A549 (cell line): ENCODE data around the gene GRHL1. TPM values are rescaled to one million over a fixed set of nuclear protein-coding genes. Genes with fewer than 3 reads are reported as not detected.
"Not testable (repeated sequence)": the region's sequence is repeated elsewhere in the genome, so short reads cannot be mapped to it uniquely, and the experiment has no call there.

Experiments
- ATAC-seq, 2 experiments: fragments of 200-7000 bp in 1 of 2; fragments of >200 bp in 1 of 2; cut with Nextera tagmentation in 1 of 2; cut with Tn5 transposase in 1 of 2; 3 replicates each; pipeline versions ENCODE4 v1.8.0 to v1.9.1; 2018 to 2020; ENCODE audit warnings: mild to moderate bottlenecking in 1 of 2, moderate library complexity in 1 of 2
- CTCF ChIA-PET: fragments of 300-600 bp; sonication (Branson Sonifier 250); formaldehyde crosslinking; extraction: SDS; loops from one replicate; lab custom pipeline; 2021; ENCODE audit warnings: antibody characterized with exemption, inconsistent platforms; lab: Yijun Ruan, JAX
- POLR2A ChIA-PET: fragments of 350-600 bp; formaldehyde crosslinking; extraction: SDS; loops from one replicate; lab custom pipeline; 2021; ENCODE audit warnings: antibody characterized with exemption, inconsistent platforms; lab: Yijun Ruan, JAX
- DNase-seq, 2 experiments: peaks; one replicate each; pipeline versions ENCODE4 v3.0.0 to v3.0.0-alpha.2; 2011 to 2016; ENCODE audit warnings: low read depth in 1 of 2, low spot score in 1 of 2
- FAIRE-seq: peaks from 2 replicates; lab custom pipeline; 2011; peaks lifted over from hg19 to GRCh38; lab: Jason Lieb, UNC
- H3K27ac ChIP-seq, 2 experiments: fragments of >200 bp; sonication (Bioruptor Twin); formaldehyde crosslinking; 3 replicates each; pipeline ENCODE4 v1.5.1; 2016 to 2017
- H3K4me1 ChIP-seq: fragments of >200 bp; sonication (Bioruptor Twin); formaldehyde crosslinking; 3 replicates; pipeline ENCODE4 v1.6.1; 2016
- H3K4me2 ChIP-seq: fragments of >200 bp; sonication (Bioruptor Twin); formaldehyde crosslinking; 3 replicates; pipeline ENCODE4 v1.6.1; 2016
- H3K4me3 ChIP-seq: fragments of >200 bp; sonication (Bioruptor Twin); formaldehyde crosslinking; 3 replicates; pipeline ENCODE4 v1.5.1; 2016
- H3K9me3 ChIP-seq: fragments of >200 bp; sonication (Bioruptor Twin); formaldehyde crosslinking; 3 replicates; pipeline ENCODE4 v1.6.1; 2016
- BHLHE40 ChIP-seq: IDR thresholded peaks from 2 replicates; pipeline ENCODE4 v1.6.1; 2012; ENCODE audit warnings: low read depth, low read length, inconsistent platforms
- CBX8 ChIP-seq: fragments of 200-600 bp; sonication (generic); IDR thresholded peaks from 2 replicates; pipeline ENCODE4 v1.6.1; 2016
- CEBPB ChIP-seq, 2 experiments: fragments of >200 bp in 1 of 2; sonication (Bioruptor Twin) in 1 of 2; formaldehyde crosslinking in 1 of 2; IDR thresholded peaks; 2 replicates each; pipeline ENCODE4 v1.6.1; 2012 to 2016
- CHD2 ChIP-seq: fragments of 150-350 bp; IDR thresholded peaks from 2 replicates; pipeline ENCODE4 v1.6.1; 2014; ENCODE audit warnings: low read length; ENCODE audit not compliant: partially characterized antibody
- EHMT2 ChIP-seq: fragments of 200-600 bp; sonication (generic); IDR thresholded peaks from 2 replicates; pipeline ENCODE4 v1.6.1; 2016; ENCODE audit warnings: antibody characterized with exemption, low read depth, mild to moderate bottlenecking, moderate library complexity
- EP300 ChIP-seq, 2 experiments: fragments of >200 bp; sonication (Bioruptor Twin); formaldehyde crosslinking; IDR thresholded peaks; 2 replicates in 1 of 2; 3 replicates in 1 of 2; pipeline ENCODE4 v1.6.1; 2016 to 2017
- ESRRA ChIP-seq: fragments of 150-350 bp; IDR thresholded peaks from 2 replicates; pipeline ENCODE4 v1.6.1; 2014; ENCODE audit warnings: mild to moderate bottlenecking, low read length, borderline replicate concordance
- FOSB ChIP-seq: fragments of 250-450 bp; sonication (Bioruptor Pico); IDR thresholded peaks from 2 replicates; pipeline ENCODE4 v1.5.0; 2020; ENCODE audit warnings: mild to moderate bottlenecking, moderate library complexity
- HES2 ChIP-seq: fragments of >200 bp; sonication (Bioruptor Twin); formaldehyde crosslinking; IDR thresholded peaks from 2 replicates; pipeline ENCODE4 v1.6.1; 2016
- HOXB13 ChIP-seq: fragments of 250-450 bp; sonication (Bioruptor Pico); IDR thresholded peaks from 2 replicates; pipeline ENCODE4 v1.5.0; 2020; ENCODE audit warnings: low read depth, mild to moderate bottlenecking, moderate library complexity
- NR3C1 ChIP-seq: fragments of >200 bp; sonication (Bioruptor Twin); formaldehyde crosslinking; IDR thresholded peaks from 3 replicates; pipeline ENCODE4 v1.6.1; 2017
- RFX5 ChIP-seq: fragments of 450-650 bp; IDR thresholded peaks from 2 replicates; pipeline ENCODE4 v1.7.1; 2014; ENCODE audit warnings: antibody characterized with exemption, mild to moderate bottlenecking, moderate library complexity
- RNF2 ChIP-seq: fragments of 200-600 bp; sonication (generic); IDR thresholded peaks from 2 replicates; pipeline ENCODE4 v1.6.1; 2016; ENCODE audit warnings: low read depth, mild to moderate bottlenecking, antibody characterized with exemption, moderate library complexity, borderline replicate concordance
- TFCP2L1 ChIP-seq: fragments of 250-450 bp; sonication (Bioruptor Pico); IDR thresholded peaks from 2 replicates; pipeline ENCODE4 v1.5.0; 2021; ENCODE audit warnings: mild to moderate bottlenecking
- WGBS: methylation state at CpG from one replicate; pipeline ENCODE4 v1.1.6; 2017; ENCODE audit errors: missing lambda C conversion rate; 5-methylcytosine and 5-hydroxymethylcytosine counted together
- polyA plus RNA-seq, 4 experiments: library from polyadenylated mRNA; depleted of rRNA in 3 of 4; stranded (reverse); fragments of >200 nt; fragmentation: RNase III in 1 of 4; extraction: RNeasy Plus Mini Kit Qiagen cat#74134 plus additional on column Dnase treatment in 1 of 4; gene quantifications; 2 replicates in 3 of 4; 3 replicates in 1 of 4; pipeline ENCODE4 v1.2.3, GENCODE V29; 2011 to 2017
- TF ChIP-seq, protein P1 (sequence below): IDR thresholded peaks from 2 replicates; pipeline ENCODE4 v1.6.1; 2012
- TF ChIP-seq, protein P2 (sequence below): fragments of >200 bp; sonication (Bioruptor Twin); formaldehyde crosslinking; IDR thresholded peaks from 3 replicates; pipeline ENCODE4 v1.5.1; 2016

GRHL1 gene
- polyA plus RNA-seq, 2 of the 4 experiments (the other 2 are of a cell fraction), result 0.68 to 1.2 TPM

- ATAC-seq, result no peak
These were observed 78.4 kb downstream of the GRHL1 start for GRCh38 chr2:10029875-10030223.

DNA sequence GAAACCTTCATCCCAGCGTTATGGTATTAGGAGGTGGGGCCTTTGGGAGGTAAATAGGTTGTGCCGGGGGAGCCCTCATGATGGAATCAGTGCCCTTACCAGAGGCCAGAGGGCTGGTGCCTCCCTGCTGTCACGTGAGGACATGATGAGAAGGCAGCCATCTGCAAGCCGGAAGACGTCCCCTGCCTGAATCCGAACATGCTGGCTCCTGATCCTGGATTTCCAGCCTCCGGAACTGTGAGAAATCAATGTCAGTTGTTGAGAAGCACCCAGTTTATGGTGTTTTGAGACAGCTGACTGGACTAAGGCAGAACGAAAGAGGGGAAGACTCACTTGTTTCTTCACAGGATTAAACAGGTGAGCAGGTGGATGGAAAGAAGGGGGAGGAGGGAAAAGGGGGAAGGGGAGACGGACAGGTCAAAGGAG lies 78.8 kb downstream of the GRHL1 start:
- H3K4me1 ChIP-seq, result no peaks in the 10 kb centered on the region
- H3K4me2 ChIP-seq, result no peak overlapping the region
- POLR2A ChIA-PET, result no interaction called here
- no peaks in the 10 kb centered on the region for H3K9me3 ChIP-seq
- TF ChIP-seq FOSB (CRISPR knock-in tag) (no peak), EP300 (IDR thresholded peaks at IDR 0.05) (no peak), CHD2 (no peak), ESRRA (no peak), NR3C1 (no peak), EHMT2 (no peak), RNF2 (no peak), CEBPB (IDR thresholded peaks at IDR 0.05) (no peak), TFCP2L1 (no peak), RFX5 (no peak), CBX8 (no peak)
- TF ChIP-seq, protein P1, sequence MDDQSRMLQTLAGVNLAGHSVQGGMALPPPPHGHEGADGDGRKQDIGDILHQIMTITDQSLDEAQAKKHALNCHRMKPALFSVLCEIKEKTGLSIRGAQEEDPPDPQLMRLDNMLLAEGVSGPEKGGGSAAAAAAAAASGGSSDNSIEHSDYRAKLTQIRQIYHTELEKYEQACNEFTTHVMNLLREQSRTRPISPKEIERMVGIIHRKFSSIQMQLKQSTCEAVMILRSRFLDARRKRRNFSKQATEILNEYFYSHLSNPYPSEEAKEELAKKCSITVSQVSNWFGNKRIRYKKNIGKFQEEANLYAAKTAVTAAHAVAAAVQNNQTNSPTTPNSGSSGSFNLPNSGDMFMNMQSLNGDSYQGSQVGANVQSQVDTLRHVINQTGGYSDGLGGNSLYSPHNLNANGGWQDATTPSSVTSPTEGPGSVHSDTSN, result no peak
- TF ChIP-seq, all 56 proteins: peak for 0
- no peak for FAIRE-seq
- H3K27ac ChIP-seq, result no peak overlapping the region
- DNase-seq, result no peak
- no peak overlapping the region for H3K4me3 ChIP-seq
- no peak for ATAC-seq
- 64% methylated on average over 9 of the region's 9 CpGs for WGBS
- CTCF ChIA-PET, result interaction anchor here (1.2 to 14.9 kb wide), 4 partner anchors 18 to 217 kb away, joined by 3 to 117 read pairs (median 14); no protein-coding TSS in a partner anchor

More at GRCh38 chr2:10029875-10030223, 78.4 kb downstream of the GRHL1 start:
- H3K9me3 ChIP-seq, result no peaks in the 10 kb centered on the region
- TF ChIP-seq, protein P1, result no peak
- TF ChIP-seq, protein P2, sequence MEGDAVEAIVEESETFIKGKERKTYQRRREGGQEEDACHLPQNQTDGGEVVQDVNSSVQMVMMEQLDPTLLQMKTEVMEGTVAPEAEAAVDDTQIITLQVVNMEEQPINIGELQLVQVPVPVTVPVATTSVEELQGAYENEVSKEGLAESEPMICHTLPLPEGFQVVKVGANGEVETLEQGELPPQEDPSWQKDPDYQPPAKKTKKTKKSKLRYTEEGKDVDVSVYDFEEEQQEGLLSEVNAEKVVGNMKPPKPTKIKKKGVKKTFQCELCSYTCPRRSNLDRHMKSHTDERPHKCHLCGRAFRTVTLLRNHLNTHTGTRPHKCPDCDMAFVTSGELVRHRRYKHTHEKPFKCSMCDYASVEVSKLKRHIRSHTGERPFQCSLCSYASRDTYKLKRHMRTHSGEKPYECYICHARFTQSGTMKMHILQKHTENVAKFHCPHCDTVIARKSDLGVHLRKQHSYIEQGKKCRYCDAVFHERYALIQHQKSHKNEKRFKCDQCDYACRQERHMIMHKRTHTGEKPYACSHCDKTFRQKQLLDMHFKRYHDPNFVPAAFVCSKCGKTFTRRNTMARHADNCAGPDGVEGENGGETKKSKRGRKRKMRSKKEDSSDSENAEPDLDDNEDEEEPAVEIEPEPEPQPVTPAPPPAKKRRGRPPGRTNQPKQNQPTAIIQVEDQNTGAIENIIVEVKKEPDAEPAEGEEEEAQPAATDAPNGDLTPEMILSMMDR, result no peak
- TF ChIP-seq HOXB13 (no peak), HES2 (no peak), BHLHE40 (no peak)
- TF ChIP-seq, all 56 proteins: peak for 0
- H3K4me1 ChIP-seq, result no peaks in the 10 kb centered on the region
- no peak overlapping the region for H3K4me3 ChIP-seq
- no peak overlapping the region for H3K27ac ChIP-seq
- POLR2A ChIA-PET, result no interaction called here
- no peak for DNase-seq
- no peak for FAIRE-seq
- CTCF ChIA-PET, result interaction anchor here (0.6 to 14.9 kb wide), 7 partner anchors 8 to 260 kb away, joined by 3 to 117 read pairs (median 14); no protein-coding TSS in a partner anchor
- H3K4me2 ChIP-seq, result no peak overlapping the region
- WGBS, result 75% methylated on average over 7 of the region's 7 CpGs

- H3K27ac ChIP-seq, H3K4me1 ChIP-seq, H3K4me3 ChIP-seq, POLR2A ChIA-PET, H3K9me3 ChIP-seq, FAIRE-seq, DNase-seq, H3K4me2 ChIP-seq, ATAC-seq: not testable (repeated sequence)
- 86% methylated on average over 8 of the region's 8 CpGs for WGBS
- CTCF ChIA-PET, result interaction anchor here (0.7 to 14.9 kb wide), 7 partner anchors 16 to 892 kb away, joined by 3 to 117 read pairs (median 3); no protein-coding TSS in a partner anchor
These were observed 79.3 kb downstream of the GRHL1 start for GRCh38 chr2:10030798-10031197.
